Caki2 (cell line): ENCODE data around the gene WIPF3. TPM values are rescaled to one million over a fixed set of nuclear protein-coding genes. Genes with fewer than 3 reads are reported as not detected.
"Not testable (repeated sequence)": the region's sequence is repeated elsewhere in the genome, so short reads cannot be mapped to it uniquely, and the experiment has no call there.

Experiments
- DNase-seq: peaks from one replicate; pipeline ENCODE4 v3.0.0-alpha.2; 2015; ENCODE audit warnings: low read depth
- in situ Hi-C: cut with HindIII; loops from 2 replicates; pipeline ENCODE4 v1.10.0; 2016; ENCODE audit warnings: low sequenced_read_pairs, low pct_unique_long_range_greater_than_20kb, mixed read lengths
- total RNA-seq: library from RNA; depleted of rRNA; stranded (reverse); fragments of >200 nt; shearing (Covaris generic); gene quantifications from 2 replicates; pipeline ENCODE4 v1.2.3, GENCODE V29; 2014; ENCODE audit warnings: low replicate concordance

The WIPF3 gene
- total RNA-seq, 1 experiment from 2014 or later, result 0.27 TPM

DNA sequence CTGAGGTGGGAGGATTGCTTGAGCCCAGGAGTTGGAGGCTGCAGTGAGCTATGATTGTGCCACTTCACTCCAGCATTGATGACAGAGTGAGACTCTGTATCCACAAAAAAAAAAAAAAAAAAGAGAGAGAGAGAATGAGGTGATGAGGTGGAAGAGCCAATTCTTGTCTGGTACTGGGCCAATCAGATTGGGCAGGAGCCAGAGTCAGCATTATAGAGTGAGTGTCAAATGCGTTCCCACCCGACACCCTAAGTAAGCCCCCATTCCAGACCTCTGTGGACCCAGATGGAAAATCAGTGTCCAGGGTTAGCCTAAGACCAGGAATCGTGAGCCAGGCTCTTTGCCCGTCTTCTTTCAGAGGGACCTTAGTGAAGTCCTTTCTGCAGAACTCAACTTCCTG is 83.9 kb downstream of the WIPF3 start:
- in situ Hi-C loops, result no loop called here

DNA sequence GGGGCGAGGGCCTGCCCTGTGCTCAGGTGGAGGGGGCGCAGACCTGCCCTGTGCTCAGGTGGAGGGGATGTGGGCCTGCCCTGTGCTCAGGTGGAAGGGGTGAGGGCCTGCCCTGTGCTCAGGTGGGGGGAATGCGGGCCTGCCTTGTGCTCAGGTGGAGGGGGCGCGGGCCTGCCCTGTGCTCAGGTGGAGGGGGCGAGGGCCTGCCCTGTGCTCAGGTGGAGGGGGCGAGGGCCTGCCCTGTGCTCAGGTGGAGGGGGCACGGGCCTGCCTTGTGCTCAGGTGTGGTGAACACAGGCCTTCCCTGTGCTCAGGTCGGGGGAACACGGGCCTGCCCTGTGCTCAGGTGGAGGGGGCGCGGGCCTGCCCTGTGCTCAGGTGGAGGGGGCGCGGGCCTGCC is 84.5 kb downstream of the WIPF3 start:
- in situ Hi-C loops, DNase-seq: not testable (repeated sequence)

More for the DNA sequence above, 83.9 kb downstream of the WIPF3 start:
- no peak for DNase-seq

DNA sequence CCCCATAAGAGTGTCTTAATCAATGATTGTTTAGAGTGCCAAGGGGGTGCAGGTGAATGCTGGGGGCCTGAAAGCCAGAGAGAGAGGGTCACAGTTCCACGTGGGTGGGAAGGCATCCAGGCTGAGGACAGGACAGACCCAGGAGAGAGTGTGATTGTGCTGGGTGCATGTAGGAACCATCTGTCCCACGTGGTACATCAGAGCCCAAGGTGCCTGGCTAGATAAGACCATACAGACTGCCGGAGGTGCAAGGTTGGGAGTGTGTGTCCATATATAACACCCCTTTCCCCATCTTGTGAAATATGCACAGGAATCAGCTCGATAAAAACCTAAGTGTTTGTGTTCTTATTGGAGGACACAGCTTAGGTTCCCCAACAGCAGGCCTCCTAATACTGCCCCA is 85.5 kb downstream of the WIPF3 start:
- in situ Hi-C loops, result no loop called here
- no peak for DNase-seq

DNA sequence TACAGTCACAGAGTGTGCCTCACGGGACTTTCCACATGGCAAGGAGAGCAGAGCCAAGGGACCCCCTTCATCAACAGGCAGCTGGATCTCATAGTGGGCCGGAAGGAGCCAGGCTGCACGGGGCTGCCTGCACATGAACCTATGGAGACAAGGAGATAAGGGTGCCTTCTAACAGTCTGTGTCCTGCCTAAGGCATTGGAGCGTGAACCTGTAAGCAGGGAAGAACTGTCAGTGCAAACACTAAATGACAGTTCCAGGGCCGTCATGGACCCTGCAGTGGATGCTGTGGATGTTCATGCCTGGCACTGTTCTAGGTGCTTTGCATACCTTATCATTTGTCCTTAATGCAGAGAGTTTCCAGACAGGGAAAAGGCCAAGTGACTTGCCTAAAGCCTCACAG is 85.9 kb downstream of the WIPF3 start:
- in situ Hi-C loops, result no loop called here
- no peak for DNase-seq

DNA sequence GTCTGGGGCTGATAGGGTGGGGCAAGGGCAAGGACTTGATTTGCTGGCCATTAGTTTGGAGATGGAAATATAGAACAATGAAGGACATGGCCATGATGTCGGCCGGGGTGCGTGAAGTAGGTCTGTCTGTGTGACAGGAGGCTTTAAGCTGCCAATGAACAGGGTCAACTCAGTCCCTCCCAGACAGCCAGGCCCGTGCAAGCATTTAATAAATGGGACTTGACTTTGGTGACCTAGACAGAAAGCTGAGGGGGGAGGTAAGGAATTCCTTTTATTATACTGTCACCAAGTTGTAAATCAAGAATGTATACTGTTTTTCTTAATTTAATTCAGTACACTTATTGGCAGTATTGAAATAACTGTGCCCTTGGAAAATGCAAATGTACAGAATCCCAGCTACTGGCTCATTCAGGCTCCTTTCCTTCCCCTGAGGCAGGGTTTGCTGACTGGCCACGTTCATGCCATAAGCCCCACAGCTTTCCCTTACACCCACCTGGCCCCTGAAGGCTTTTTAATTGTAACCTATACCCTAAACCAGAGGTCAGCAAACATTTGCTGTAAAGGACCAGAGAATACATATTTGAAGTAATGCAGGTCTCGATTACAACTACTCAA is 87.2 kb downstream of the WIPF3 start:
- in situ Hi-C loops, result no loop called here
- no peak for DNase-seq

DNA sequence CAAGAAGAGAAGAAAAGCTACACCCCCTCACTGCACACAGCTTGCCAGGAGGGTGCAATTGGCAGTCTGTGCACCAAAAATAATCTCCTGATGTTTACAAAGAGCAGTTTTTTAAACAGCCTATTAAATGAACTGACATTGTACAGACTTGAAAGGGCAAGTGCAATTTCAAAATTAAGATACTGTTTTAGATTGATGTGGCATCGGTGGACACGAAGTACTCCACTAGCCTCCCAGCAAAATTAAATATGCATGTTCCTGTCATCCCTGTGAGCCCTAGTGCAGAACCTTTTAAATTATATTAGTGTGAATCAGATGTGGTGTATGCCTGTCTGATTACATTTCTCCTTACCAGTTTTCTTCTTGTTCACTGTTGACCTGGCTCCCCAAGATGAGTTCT is 87.9 kb downstream of the WIPF3 start:
- DNase-seq, result no peak
- in situ Hi-C loops, result no loop called here

DNA sequence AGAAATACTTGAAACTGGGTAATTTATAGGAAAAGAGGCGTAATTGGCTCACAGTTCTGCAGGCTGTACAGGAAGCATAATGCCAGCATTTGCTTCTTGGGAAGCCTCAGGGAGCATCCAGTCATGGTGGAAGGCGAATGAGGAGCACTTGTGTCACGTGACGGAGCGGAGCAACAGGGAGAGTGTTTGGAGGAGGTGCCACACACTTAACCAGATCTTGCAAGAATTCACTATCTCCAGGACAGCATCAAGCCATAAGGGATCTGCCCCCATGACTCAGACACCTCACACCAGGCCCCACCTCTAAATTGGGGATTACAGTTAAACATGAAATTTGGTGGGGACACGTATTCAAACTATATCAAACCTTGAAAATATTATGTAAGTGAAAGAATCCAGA is 89.3 kb downstream of the WIPF3 start:
- in situ Hi-C loops, result no loop called here
- DNase-seq, result no peak

DNA sequence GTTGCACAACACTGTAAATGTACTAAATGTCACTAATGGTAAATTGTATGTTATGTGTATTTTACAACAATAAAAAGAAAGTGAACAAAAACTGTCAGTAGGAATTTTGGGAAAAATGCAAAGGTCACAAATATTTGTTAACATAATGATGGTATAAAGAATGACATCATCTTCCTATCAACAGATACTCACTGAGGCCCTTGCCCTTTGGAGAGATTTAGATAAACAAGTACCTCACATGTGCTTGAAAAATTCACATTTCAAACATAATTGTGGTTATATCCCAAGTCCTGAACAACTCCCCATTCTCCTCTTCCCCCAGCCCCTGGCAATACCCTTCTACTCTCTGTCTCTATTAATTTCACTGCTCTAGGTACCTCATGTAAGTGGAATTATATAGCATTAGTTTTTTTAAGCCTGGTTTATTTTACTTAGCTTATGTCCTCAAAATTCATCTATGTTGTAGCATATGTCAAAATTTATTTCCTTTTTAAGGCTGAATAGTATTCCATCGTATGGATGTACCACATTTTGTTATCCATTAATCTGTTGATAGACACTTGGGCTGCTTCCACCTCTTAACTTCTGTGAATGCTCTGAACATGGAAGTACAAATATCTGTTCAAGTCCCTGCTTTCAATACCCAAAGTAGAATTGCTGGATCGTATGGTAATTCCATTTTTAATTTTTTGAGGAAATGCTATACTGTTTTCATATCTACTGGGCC is 90.5 kb downstream of the WIPF3 start:
- no peak for DNase-seq
- in situ Hi-C loops, result no loop called here

DNA sequence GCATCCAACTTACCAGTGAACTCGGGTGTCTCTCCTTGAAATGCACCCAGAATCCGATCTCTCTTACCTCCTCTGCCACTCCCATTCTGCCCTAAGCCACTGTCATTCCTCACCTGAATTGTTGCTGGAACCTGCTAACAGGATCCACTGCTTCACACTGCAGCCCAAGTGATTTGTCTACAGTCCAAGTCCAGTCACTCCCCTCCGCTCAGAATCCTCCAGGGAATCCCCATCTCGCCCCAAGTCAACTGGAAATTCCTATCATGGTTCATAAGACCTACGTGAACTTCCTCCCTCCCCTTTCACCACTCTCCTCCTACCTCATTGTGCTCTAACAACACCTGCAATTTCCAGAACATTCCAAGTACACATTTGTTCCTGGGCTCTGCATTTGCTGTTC is 92.0 kb downstream of the WIPF3 start:
- DNase-seq, result no peak
- in situ Hi-C loops, result no loop called here

DNA sequence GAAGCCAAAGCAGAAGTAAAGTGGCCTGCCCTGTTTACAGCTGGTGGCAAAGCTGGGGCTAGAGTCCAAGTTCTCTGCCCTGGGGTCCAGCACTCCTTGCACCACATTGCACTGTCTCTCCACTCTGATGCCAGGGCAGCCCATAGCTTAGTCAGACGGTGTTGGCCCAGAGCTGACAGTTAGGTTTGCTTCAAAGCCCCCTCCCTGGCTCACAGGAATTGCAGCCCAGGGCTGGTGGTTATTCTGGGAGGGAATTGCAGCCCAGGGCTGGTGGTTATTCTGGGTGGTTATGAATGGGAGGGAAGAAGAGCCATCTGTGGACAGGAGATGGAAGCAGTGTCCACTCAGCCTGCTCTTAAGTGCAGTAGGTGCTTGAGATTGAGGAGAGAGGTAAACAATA is 94.4 kb downstream of the WIPF3 start:
- in situ Hi-C loops, result no loop called here
- no peak for DNase-seq

DNA sequence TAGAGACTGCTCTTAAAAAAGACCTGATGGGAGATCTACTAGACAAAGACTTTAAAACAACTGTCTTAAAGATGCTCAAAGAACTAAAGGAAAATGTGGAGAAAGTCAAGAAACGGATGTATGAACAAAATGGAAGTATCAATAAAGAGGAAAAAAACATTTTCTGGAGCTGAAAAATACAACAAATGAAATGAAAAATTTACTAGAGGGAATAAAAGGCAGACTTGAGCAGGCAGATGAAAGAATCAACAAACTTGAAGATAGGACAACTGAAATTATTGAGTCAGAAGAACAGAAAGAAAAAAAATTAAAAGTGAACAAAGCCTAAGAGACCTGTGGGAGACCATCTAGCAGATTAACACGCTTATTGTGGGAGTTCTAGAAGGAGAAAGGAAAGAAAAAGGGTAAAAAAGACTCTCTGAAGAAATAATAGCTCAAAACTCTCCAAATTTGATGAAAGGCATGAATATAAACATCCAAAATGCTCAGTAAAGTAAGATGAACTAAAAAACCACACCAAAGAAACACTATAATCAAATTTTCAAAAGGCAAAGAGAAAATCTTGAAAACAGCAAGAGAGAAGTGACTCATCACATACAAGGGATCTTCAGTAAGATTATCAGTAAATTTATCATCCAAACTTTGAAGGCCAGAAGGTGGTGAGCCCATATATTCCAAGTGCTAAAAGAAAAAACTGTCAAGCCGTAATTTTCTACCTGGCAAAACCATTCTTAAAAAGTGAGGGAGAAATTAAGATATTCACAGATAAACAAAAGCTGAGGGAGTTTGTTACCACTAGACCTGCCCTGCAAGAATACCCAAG is 100.1 kb downstream of the WIPF3 start:
- in situ Hi-C loops, result no loop called here
- DNase-seq, result no peak

DNA sequence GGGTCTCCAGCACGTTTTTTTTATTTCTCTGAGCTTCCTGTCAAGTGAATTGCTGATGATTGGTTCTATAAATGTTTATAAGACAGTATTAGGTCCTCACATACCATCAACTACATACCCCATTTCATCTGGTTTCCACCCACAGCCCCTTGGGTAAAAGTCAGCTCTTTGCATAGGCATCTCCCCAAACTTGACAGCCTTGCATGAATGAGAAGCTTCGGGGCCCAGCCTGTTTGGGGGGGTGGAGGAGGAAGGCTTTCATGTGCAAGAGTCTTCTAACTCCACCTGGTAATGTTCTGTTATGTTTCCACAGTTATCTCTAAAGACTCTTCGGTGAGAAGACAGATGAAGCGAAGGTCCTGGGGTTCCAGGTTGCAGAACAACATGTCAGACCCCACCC is 107.9 kb downstream of the WIPF3 start:
- in situ Hi-C loops, result no loop called here
- no peak for DNase-seq

DNA sequence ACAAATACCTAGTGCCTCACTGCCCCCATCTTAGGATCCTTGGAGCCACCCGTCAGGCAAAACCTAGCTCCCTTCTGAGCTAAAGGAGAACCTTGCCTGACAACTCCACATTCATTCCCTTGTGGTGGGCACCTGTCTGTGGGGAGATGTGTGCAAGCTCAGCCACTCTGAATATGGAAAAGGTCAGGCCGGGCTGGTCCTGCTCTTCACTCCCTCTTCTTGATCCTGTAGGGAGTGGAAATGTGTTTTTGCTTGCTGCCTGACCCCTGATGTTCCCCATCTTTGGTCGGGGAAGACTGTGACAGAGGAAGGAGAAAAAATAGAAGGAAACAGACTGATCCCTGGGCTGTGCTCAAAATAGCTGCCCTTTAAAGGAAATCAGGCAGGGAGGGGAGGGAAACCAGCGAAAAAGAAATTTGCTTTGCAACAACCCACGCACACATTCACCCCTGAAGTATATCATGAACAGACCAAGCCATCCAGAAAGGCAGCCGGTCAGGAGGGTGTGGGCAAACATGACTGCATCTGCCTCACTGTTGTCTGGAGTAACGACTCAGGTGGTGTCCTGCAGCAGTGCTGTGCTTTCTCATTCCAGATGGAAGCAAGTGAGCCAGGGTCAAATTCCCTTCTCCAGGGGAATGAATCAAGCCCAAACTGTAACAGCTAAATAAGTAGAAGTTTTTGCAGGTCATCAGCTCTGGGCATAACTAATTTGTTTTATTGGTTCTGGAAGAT is 109.3 kb downstream of the WIPF3 start:
- no peak for DNase-seq
- in situ Hi-C loops, result no loop called here

DNA sequence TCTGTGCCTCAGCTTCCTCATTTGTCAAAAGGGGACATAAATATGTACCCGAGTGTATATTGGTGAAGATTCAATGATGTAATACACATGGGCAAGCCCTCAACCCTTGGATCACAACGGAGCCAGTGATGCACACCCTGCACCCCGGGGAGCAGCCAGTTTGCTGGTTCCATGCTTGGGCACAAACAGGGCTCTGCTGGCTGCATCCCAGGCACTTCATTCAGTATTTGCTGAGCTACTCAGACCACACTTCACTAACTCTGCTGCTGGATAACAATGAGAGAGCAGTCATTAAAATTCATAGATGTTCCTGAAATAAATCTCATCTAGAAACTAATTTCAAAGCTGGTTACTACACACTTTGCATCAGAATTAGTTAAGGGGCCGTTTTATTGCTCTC is 111.3 kb downstream of the WIPF3 start:
- DNase-seq, result no peak
- in situ Hi-C loops, result no loop called here

DNA sequence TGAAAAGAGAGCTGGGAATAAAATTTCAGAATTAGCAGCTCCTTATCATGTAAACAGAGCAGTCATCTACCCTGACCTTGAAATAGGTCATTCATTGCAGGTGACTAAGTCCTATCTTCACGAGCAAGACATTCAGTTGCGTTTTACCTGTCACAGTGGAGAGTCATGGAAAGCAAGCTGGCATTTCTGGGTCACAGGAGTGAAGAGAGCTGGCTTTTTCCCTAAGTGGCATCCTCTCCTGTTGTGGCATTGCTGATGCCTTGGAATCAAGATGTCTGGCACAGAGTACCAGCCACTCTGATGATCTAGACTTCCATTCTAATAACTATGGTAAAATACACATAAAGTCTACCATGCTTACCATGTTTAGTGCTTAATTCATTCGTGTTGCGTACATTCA is 112.5 kb downstream of the WIPF3 start:
- DNase-seq, result no peak
- in situ Hi-C loops, result no loop called here

DNA sequence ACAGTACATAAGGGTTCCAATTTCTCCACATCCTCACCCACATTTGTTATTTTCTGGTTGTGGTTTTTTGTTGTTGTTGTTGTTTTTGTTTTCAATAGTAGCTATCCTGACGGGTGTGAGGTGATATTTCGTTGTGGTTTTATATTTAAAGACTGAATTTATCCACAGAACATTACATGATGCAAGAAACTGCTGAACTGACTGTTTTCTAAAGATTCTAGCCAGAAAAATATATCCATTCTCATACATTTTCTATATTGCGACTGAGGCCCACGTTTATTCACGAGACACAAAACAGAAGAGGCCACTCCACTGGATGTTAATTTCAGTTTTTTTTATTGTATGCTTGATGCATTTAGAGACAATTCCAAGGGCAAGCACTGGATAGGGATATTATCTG is 113.5 kb downstream of the WIPF3 start:
- DNase-seq, result no peak
- in situ Hi-C loops, result no loop called here

DNA sequence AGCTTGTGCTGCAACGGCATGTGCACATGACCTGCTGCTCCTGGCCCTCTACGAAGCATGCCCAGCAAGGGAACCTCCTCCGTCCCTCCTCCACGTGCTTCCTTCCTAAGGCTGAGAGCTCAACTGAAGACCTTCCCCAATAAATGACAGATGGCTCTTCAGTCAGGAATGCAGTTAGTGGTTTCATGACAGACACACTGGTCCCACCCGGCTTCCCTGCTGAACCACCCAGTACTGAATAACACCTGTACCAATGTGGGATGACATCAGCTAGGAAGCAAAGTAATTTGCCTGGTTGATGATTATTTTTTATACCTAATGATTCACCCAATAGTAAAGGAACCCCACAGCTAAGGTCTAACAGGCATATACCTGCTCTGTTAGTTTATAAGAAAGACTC is 114.2 kb downstream of the WIPF3 start:
- in situ Hi-C loops, result no loop called here
- DNase-seq, result no peak

DNA sequence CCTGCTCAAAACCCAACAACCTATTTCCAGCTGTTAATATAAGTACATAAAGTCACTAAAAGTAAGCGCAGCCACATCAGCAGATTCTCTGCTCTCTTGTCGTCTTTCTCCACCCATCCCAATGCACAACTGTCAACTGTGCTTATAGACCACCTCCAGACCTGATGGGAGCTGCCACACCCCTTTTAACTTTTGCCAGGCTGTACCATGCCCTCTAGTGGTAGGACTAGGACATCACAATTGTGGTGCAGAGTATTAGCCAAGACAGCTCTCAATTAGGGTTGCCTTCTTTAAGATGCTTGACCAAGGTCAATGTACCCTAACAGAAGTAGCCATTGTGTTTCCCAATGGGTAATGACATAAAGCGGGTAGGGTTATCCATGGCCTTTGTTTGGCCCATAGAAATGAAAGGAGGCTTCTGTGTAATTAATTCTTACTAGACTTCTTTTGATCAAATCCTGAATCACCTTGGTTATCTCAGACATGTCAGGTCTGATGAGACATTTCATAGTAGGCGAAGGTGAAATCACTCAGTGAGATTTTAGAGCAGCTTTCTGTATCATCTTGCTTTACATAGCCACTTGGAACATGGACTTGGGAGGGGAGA is 115.2 kb downstream of the WIPF3 start:
- DNase-seq, result peak; percentile 59
- in situ Hi-C loops, result no loop called here
